ENCODE data around the gene GPR62.
A peak's percentile ranks its signal among the peaks of the same experiment; 100 is the strongest.
"Not testable (repeated sequence)": the region's sequence is repeated elsewhere in the genome, so short reads cannot be mapped to it uniquely, and the experiment has no call there.

Gene GPR62

DNA sequence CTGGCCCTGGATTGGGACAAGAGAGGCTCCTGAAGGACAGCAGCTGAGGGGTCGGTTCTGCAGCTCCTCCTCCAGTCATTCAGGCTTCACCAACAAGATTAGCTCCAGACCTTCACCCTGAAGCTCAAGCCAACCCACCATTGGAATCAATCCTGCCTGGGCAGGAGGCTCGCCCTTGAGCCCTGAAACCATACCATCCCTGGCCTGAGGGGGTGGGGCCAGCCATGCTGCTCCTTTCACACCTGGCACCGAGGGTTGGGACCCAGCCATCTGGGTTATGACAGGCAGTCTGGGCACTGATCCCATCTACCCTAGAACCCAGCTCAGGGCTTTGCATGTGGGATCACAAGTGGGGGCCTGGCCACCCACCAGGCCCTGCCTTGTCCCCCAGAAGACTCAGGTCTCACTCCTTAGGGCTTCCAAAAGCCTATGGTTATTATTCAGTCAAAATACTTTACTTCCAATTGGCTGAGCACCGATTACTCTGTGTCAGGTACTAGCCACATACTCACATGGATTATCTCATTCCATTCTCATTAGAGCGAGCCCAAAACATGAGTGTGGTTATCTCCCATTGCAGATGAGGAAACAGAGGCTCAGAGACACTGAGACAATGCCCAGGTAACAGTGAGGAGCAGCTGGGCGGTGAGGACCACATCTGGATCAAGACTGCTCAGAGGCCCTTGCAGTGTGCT is 15.6 kb downstream of the GPR62 start:
- no peak for DNase-seq

DNA sequence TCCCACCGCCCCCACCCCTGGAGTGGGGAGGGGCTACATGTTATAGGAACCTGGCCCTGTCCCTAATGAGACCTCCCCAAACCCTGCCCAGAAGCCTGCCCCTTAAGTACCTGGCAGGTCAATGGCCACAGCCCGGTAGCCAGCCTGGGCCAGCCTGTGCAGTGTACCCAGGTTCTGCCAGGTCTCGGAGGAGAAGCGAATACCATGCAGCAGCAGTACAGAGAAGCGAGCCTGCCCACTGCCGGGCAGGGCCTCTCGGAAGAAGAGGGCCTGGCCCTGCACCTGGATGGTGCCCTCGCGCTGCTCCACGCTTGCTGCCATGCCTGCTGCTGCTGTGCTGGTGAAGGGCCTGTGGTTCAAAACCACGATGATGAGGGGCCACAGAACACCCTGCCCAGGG is 16.2 kb downstream of the GPR62 start:
- DNase-seq = no peak

DNA sequence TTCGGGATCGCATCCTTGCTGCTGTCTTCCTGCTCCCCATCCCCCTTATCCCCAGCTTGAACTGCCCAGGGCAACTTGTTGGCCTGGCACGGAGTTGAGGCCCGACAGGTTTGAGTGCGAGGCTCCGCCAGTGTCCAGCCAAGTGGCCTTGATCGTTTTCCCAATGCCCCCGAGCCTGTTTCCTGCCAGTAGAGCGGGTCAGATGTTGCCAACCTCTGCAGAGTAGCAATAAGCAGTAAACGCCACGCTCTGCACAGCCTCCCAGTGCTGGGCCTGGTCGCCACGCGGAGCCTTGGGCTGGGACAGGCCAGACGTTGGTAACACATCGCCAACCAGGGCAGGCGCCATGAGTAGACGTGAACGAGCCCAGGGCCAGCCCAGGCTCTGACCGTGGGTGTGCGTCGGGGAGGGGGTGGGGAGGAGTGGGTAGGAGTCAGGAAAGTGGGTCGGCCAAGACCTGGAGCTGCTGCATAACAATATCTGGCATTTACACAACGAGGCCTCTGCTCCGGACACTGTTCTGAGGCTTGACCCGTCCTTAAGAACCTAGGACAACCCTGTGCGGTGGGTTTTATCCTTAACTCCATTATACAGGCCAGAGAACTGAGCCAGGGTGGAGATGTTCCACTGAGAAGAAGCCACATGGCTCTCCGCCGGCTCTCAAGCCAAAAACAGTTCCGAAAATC is 19.2 kb downstream of the GPR62 start:
- no peak for DNase-seq

DNA sequence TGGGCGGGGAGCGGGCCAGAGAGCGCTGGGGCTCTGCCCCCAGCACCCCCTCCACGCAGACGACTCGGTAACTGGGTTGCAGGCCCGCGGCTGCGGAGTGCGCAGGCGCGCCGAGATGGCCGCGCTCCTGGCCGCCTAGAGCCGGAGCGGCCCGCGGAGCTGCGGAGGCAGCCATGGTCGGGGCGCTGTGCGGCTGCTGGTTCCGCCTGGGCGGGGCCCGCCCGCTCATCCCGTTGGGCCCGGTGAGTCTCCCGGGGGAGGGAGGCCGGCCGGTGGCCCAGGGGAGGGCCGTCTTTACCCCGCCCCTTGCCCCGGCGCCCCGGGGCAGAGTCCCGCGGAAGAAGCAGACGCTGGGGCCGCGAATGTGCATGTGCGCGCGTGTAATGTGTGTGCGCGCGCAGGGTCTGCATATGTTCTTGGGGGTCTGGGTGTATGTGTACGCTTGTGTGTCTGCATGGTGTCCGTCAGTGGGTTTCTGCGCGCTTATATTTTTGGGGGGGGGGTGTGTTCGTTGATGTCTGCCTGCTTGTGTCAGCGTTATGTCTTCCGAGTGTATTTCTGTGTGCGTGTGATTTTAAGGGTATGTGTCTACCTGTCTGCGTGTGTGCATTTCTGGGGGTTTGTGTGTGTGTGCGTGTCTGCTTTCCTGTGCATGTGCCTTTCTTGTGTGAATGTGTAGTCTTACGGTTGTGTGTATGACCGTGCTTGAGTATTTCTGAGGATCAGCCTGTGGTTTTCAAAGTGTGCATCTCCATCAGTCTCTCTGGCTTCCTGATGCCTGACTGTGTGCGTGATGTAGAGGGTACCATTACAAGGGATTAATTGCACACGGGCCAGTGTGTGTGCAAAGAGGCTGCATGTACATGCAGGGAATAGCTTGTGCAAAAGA is 20.0 kb downstream of the GPR62 start, which contains the start of gene ABHD14A:
Gene ABHD14A, plus strand, starts transcription at position 102 of the 889 bp plus-strand sequence. Its CDS starts 72 bp downstream, at position 174.
- peak; percentile 93 for DNase-seq

DNA sequence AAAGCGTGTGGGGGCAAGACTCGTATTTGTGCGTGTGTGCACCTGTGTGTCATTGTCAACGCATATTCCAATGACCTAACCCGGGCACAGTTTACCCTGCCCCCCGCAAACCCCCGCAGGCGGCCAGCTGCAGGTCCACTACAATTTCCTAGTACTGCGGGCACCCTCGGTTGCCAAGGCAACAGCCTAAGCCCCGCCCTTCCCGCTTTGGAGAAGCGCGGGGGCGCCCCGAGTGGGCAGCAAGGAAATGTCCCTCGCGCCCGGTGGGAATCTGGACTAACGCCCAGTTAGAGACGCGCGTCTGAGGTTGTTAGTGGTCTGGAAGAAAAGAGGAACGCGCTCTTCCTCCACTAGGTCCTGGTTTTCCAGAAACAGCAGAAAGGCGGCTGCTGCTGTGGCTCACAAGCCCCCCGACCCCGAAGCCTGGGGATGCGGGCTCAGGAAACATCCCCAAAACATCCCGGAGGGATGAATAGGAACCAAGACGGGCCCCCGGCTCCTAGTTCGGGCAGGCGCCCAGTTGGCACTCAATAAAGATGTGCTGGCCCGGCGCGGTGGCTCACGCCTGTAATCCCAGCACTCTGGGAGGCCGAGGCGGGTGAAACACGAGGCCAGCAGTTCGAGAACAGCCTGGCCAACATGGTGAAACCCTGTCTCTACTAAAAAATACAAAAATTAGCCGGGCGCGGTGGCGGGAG is 20.8 kb downstream of the GPR62 start:
- peak; percentile 70 for DNase-seq

DNA sequence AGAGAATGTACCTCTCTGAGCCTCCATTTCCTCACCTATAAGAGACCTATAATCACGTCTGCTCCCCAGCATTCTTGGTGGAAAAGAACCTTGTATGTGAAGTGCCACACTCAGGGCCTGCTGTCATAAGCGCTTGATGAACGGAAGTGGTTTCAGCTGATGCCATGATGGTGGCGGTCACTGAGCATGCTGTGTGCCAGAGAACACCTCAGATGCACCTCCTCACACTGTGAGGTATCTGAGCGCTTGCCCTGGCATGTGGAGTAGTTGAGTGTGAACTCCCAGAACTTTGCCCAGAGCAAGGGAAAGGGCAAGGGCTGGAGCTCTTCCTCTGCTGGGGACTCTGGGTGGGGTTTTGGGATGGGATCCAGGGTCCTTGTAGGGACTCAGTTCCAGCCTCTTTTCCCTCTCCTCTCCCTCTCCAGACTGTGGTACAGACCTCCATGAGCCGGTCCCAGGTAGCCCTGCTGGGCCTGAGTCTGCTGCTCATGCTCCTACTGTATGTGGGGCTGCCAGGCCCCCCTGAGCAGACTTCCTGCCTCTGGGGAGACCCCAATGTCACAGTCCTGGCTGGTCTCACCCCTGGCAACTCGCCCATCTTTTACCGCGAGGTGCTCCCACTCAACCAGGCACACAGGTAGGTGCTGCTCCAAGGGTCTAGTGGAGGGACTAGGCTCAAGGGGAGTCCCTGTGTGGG is 22.4 kb downstream of the GPR62 start:
- DNase-seq = no peak

DNA sequence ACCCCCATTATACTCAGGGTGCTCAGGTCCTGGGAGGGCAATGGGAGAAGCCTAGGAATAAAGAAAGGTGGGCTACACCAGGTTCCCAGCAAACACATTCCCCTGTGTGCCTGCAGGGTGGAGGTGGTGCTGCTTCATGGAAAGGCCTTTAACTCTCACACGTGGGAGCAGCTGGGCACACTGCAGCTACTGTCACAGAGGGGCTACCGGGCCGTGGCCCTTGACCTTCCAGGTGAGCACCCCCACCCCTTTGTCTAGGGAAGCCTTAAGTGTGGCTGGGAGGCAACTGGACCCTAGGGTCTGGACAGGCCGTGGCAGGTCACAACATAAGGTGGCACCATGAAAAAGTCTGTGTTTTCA is 22.9 kb downstream of the GPR62 start:
- no peak for DNase-seq

DNA sequence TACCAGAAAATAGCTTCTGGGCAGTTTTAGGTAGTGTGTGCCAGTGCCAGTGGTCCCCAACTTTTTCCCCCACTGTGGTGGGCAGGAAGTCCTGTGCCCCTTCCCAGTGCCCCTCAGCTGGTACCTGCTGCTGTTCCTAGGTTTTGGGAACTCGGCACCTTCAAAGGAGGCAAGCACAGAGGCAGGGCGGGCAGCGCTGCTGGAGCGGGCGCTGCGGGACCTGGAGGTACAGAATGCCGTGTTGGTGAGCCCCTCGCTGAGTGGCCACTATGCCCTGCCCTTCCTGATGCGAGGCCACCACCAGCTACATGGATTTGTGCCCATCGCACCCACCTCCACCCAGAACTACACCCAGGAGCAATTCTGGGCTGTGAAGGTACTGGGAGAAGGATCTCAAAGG is 25.1 kb downstream of the GPR62 start:
- DNase-seq = no peak

DNA sequence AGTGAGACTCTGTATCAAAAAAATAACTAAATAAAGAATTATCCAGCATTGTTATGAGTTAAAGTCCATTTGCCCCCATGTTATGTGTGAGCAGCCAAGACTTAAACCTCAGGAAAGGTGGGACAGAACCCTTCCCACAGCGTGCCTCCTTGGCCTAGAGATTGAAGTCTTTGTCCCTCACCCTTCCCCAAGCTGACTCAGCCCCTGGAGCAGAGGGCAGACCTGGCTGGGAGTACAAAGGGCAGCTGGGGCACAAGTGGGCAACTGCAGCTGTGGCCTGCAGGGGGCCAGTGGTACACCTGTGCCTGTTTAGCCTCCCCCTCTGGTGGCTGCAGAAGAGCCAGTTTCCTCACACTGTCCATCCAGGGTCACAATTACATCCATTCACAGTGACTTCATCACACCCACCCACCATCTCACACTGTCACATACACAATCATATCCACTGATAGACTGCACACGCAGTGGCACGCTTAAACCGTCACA is 27.2 kb downstream of the GPR62 start:
- no peak for DNase-seq

DNA sequence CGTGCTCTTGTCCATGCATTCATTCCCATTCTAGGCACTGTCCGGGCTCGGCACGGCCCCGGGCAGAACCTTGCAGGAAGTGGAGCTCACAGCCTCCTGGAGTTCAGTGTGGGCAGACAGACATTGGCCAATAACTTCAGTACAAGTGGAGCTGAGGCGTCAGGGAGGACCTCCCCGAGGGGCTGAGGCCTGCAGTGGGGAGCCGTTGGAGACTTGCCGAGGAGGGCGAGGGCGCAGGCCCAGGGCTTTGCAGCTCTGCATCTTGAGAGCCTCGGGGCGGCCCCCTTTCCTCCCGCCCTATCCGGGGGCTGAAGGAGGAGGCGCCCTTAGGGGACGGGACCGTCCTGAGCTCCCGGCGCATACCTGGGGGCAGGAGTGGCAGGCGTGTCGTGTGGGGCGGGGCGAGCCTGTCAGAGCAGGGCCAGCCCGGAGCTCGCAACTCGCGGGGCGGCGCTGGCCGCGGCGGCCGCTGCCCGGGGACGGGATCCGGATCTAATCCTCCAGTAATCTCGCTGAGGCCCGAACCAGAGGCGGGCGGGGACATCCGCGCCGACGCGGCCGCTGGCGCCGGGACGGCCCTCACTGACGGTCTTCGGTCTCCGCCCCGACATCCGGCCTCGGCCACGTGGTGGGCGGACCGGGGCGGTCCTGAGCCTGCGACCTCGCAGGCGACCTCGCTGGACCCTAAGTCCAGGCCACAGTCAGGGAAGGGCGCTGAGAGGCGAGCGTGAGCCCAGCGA is 27.8 kb downstream of the GPR62 start, which contains the start of gene ACY1:
Gene ACY1, plus strand, starts transcription at position 698 of the 740 bp plus-strand sequence. CDS start 530 bp downstream, outside the sequence.
- DNase-seq = peak; percentile 93

DNA sequence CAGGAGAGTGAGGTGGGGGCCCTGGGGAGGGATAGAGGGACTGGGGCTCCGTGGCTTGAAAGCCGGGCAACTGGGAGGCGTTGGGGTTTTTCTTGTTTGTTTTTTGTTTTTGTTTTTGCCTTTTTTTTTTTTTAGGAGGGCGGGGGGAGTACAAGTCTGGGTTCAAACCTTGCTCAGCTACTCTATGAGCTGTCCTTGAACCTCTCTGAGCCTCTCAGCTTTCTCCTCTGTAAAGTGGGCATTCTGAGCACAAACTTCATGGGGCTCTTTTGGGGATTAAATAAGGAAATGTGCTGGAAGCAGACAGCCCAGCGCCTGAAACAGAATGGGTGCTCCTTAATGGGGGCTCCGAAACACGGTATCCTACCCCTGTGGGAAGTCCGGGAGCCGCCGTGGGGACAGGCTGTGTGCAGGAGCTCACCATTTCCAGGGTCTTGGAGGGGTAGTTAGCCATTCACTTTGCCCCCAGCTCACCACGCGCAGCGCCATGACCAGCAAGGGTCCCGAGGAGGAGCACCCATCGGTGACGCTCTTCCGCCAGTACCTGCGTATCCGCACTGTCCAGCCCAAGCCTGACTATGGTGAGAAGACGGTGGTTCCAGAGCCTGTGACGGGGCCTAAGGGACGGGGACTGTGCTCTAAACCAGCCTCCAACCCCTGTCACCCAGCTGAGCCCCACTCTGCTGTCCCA is 28.5 kb downstream of the GPR62 start:
- DNase-seq = no peak

DNA sequence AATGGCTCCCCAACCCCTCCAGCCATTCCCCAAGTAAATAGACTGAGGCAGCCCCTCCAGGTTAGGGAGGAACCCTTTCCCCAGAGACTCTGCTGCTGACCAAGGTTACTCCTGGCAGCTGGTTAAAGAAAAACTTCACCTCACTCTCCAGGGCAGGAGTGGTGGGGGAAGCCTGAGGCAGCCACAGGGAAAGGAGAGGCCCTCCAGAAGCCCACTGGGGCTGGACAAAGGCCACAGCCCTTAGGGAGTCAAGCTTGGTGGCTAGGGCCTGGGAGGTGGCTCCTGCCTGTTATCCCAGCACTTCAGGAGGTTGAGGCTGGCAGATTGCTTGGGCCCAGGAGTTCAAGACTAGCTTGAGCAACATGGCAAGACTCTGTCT is 29.1 kb downstream of the GPR62 start:
- no peak for DNase-seq

DNA sequence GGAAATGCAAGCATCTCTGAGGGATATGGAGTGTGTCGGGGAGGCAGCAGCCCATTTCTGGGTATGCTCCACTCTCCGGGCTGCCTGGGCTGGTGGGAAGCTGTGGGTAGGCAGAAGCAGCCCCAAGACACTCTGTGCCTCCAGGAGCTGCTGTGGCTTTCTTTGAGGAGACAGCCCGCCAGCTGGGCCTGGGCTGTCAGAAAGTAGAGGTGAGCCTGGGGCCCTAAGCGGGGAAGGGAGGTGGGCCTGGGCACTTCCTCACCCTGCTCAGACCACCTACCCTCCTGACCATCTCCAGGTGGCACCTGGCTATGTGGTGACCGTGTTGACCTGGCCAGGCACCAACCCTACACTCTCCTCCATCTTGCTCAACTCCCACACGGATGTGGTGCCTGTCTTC is 29.9 kb downstream of the GPR62 start:
- no peak for DNase-seq

DNA sequence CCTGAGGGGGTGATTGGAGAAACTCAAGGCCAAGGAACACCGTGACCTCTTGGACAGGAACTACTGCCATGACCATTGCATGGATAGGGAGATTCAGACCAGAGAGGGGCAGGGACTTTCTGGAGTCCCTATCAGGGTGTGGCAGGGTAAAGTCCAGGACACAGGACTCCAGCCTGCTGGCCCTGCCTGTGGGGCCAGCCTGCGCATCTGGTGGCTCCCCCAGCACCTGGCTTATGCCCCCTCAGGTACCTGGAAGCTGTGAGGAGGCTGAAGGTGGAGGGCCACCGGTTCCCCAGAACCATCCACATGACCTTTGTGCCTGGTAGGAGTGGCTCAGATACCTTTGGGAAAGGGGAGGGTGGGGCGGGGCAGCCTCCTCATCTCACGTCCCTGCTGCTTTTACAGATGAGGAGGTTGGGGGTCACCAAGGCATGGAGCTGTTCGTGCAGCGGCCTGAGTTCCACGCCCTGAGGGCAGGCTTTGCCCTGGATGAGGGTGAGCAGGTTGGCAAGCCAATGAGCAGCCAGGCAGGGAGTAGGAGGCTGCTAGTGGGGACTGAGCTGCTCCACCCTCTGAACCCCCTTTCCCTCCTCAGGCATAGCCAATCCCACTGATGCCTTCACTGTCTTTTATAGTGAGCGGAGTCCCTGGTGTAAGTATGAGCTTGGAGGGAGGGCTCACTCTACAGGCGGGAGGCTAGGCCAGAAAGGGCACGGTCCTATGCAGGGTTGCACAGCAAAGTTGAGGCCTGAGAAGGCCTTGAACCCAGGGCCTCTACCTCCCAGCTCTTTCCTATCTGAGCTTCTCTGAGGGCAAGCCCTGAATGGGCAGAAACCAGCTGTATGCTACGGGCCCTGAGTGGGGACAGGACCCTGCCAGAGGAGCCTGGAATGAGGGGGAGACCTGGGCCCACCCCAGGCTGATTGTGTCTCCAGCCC is 31.1 kb downstream of the GPR62 start:
- DNase-seq = no peak

DNA sequence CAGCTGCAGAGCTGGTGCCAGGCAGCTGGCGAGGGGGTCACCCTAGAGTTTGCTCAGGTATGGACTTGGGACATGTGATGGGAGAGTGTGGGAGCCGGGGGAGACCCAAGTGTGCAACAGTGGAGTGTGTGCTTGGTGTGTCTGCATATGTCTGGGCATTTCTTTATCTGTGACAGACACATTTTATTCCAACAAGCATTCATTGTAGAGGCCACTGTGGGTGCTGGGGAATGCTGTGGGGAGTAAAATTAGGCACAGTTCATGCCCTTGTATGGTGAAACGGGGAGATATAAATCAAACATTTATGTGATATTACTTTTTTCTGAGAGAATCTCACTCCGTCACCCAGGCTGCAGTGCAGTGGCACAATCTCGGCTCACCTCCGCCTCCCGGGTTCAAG is 32.4 kb downstream of the GPR62 start:
- DNase-seq = no peak

DNA sequence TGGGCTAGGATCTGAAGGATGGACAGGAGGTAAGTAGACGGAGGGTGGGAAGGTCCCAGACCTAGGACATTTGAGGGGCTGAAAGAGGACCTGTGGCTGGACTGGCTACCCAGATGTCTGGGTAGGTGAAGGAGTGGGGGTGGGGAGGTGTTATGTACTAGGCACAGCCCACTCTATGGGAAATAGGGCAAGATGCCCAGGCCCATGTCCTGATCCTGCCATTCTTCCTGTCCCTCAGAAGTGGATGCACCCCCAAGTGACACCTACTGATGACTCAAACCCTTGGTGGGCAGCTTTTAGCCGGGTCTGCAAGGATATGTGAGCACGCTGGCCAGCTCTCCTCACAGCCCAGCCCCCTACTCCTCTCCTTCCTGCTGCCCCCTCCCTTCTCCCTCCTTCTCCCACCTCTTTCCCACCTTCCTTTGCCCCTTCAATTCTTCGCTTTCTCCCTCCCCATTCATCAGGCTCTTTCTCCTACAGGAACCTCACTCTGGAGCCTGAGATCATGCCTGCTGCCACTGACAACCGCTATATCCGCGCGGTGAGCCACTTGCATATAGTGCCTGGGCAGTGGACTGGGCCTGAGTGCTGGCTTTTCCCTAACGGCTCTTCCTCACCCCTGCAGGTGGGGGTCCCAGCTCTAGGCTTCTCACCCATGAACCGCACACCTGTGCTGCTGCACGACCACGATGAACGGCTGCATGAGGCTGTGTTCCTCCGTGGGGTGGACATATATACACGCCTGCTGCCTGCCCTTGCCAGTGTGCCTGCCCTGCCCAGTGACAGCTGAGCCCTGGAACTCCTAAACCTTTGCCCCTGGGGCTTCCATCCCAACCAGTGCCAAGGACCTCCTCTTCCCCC is 33.3 kb downstream of the GPR62 start:
- no peak for DNase-seq

DNA sequence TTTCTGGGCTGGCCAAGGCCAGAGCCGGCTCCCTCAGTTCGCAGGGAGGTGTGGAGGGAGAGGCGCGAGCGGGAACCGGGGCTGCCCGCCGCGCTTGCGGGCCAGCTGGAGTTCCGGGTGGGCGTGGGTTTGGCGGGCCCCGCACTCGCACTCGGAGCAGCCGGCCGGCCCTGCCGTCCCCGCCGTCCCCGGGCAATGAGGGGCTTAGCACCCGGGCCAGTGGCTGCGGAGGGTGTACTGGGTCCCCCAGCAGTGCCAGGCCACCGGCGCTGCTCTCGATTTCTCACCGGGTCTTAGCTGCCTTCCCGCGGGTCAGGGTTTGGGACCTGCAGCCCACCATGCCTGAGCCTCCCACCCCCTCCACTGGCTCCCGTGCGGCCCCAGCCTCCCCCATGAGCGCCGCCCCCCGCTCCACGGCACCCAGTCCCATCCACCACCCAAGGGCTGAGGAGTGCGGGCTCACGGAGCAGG is 35.4 kb downstream of the GPR62 start:
- not testable (repeated sequence) for DNase-seq

Data from right kidney (tissue), 1 donor.